OCI-LY1 (cell line): ENCODE measurements around the gene PRSS22.

Source experiments
- H2AFZ ChIP-seq: fragments of 200-600 bp; sonication (generic), shearing (Covaris generic); 2 replicates; pipeline ENCODE4 v1.6.0; 2014; ENCODE audit warnings: antibody characterized with exemption, mild to moderate bottlenecking, low read length
- H3F3A ChIP-seq: fragments of 200-600 bp; sonication (generic), shearing (Covaris generic); 2 replicates; pipeline ENCODE4 v1.6.0; 2014; ENCODE audit warnings: mild to moderate bottlenecking, antibody characterized with exemption, low read length, moderate library complexity; ENCODE audit not compliant: insufficient read depth
- H3K27ac ChIP-seq: fragments of 200-600 bp; sonication (generic); 2 replicates; pipeline ENCODE4 v1.5.1; 2014; ENCODE audit warnings: low read length, mixed run types, mild to moderate bottlenecking, low read depth; ENCODE audit not compliant: poor library complexity, severe bottlenecking
- H3K27me3 ChIP-seq: fragments of 200-600 bp; sonication (generic); 2 replicates; pipeline ENCODE4 v1.6.0; 2014; ENCODE audit warnings: antibody characterized with exemption, mild to moderate bottlenecking, low read length, moderate library complexity; ENCODE audit not compliant: insufficient read depth
- H3K36me3 ChIP-seq: fragments of 200-600 bp; sonication (generic); 2 replicates; pipeline ENCODE4 v1.6.1; 2014; ENCODE audit warnings: mild to moderate bottlenecking, antibody characterized with exemption, low read length, moderate library complexity, mixed read lengths; ENCODE audit not compliant: insufficient read depth
- H3K4me1 ChIP-seq: fragments of 200-600 bp; sonication (generic); 2 replicates; pipeline ENCODE4 v1.5.1; 2014; ENCODE audit warnings: mild to moderate bottlenecking, low read length, moderate library complexity; ENCODE audit not compliant: insufficient read depth, severe bottlenecking
- H3K4me2 ChIP-seq: fragments of 200-600 bp; sonication (generic), shearing (Covaris generic); 2 replicates; pipeline ENCODE4 v1.6.1; 2014; ENCODE audit warnings: low read length
- H3K4me3 ChIP-seq: fragments of 200-600 bp; sonication (generic); 2 replicates; pipeline ENCODE4 v1.5.1; 2014; ENCODE audit warnings: low read length, low read depth, mild to moderate bottlenecking, mixed read lengths; ENCODE audit not compliant: poor library complexity, severe bottlenecking
- H3K79me2 ChIP-seq: fragments of 200-600 bp; shearing (Covaris generic); 2 replicates; pipeline ENCODE4 v1.6.1; 2016; ENCODE audit warnings: mixed run types, low read length, mixed read lengths; ENCODE audit not compliant: insufficient read depth
- H3K9ac ChIP-seq: fragments of 200-600 bp; sonication (generic), shearing (Covaris generic); 2 replicates; pipeline ENCODE4 v1.6.1; 2014; ENCODE audit warnings: mild to moderate bottlenecking, low read length, mixed read lengths
- H3K9me2 ChIP-seq: fragments of 200-600 bp; sonication (generic), shearing (Covaris generic); 2 replicates; pipeline ENCODE4 v1.6.1; 2014; ENCODE audit warnings: low read depth, mild to moderate bottlenecking, low read length, mixed read lengths
- H3K9me3 ChIP-seq: fragments of 200-600 bp; shearing (Covaris generic); 2 replicates; pipeline ENCODE4 v1.6.1; 2014; ENCODE audit warnings: low read length, mixed read lengths
- H4K20me1 ChIP-seq: fragments of 200-600 bp; sonication (generic), shearing (Covaris generic); 2 replicates; pipeline ENCODE4 v1.6.0; 2016; ENCODE audit warnings: mild to moderate bottlenecking, low read length; ENCODE audit not compliant: insufficient read depth
- EZH2 ChIP-seq: fragments of 200-600 bp; sonication (generic), shearing (Covaris generic); IDR thresholded peaks from 2 replicates; pipeline ENCODE4 v1.8.0; 2017; ENCODE audit warnings: borderline replicate concordance, mixed run types, mild to moderate bottlenecking, antibody characterized with exemption, low read length, moderate library complexity, mixed read lengths
- TF ChIP-seq, protein P1 (sequence below): fragments of 200-600 bp; sonication (generic), shearing (Covaris generic); IDR thresholded peaks from 2 replicates; pipeline ENCODE4 v1.5.1; 2017; ENCODE audit warnings: mild to moderate bottlenecking, antibody characterized with exemption, low read length, moderate library complexity, mixed read lengths

PRSS22 gene

GRCh38 chr16:2825906-2826305, 32.1 kb downstream of the PRSS22 start:
- H3K9ac ChIP-seq: no peak overlapping the region
- TF ChIP-seq, protein P1, sequence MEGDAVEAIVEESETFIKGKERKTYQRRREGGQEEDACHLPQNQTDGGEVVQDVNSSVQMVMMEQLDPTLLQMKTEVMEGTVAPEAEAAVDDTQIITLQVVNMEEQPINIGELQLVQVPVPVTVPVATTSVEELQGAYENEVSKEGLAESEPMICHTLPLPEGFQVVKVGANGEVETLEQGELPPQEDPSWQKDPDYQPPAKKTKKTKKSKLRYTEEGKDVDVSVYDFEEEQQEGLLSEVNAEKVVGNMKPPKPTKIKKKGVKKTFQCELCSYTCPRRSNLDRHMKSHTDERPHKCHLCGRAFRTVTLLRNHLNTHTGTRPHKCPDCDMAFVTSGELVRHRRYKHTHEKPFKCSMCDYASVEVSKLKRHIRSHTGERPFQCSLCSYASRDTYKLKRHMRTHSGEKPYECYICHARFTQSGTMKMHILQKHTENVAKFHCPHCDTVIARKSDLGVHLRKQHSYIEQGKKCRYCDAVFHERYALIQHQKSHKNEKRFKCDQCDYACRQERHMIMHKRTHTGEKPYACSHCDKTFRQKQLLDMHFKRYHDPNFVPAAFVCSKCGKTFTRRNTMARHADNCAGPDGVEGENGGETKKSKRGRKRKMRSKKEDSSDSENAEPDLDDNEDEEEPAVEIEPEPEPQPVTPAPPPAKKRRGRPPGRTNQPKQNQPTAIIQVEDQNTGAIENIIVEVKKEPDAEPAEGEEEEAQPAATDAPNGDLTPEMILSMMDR: no peak
- TF ChIP-seq EZH2: no peak
- no peaks in the 10 kb centered on the region for H3K9me2 ChIP-seq
- H2AFZ ChIP-seq: no peak overlapping the region
- H3K4me3 ChIP-seq: no peak overlapping the region
- H3K27ac ChIP-seq: no peak overlapping the region
- H3K27me3 ChIP-seq: peaks cover 13% of the 10 kb centered on the region; the same call in 1 of the 2 replicates
- H3K79me2 ChIP-seq: no peaks in the 10 kb centered on the region
- H3F3A ChIP-seq: no peaks in the 10 kb centered on the region
- H3K36me3 ChIP-seq: no peaks in the 10 kb centered on the region
- H3K4me2 ChIP-seq: no peak overlapping the region
- no peaks in the 10 kb centered on the region for H3K9me3 ChIP-seq
- no peaks in the 10 kb centered on the region for H3K4me1 ChIP-seq
- H4K20me1 ChIP-seq: no peaks in the 10 kb centered on the region

- Histone ChIP-seq H3K9ac (no peak overlapping the region), H2AFZ (no peak overlapping the region), H3K4me1 (no peaks in the 10 kb centered on the region), H3K79me2 (no peaks in the 10 kb centered on the region), H3F3A (no peaks in the 10 kb centered on the region), H3K9me2 (no peaks in the 10 kb centered on the region), H3K27ac (no peak overlapping the region), H3K27me3 (peaks cover 10% of the 10 kb centered on the region; the same call in 1 of the 2 replicates), H3K36me3 (no peaks in the 10 kb centered on the region), H3K4me2 (no peak overlapping the region), H3K4me3 (no peak overlapping the region), H3K9me3 (no peaks in the 10 kb centered on the region), H4K20me1 (no peaks in the 10 kb centered on the region)
- TF ChIP-seq EZH2: no peak
- TF ChIP-seq, protein P1: no peak
Observed at GRCh38 chr16:2825049-2825742, 32.8 kb downstream of the PRSS22 start.

GRCh38 chr16:2824626-2825025, 33.3 kb downstream of the PRSS22 start:
- H3K9ac ChIP-seq: no peak overlapping the region
- TF ChIP-seq, protein P1: no peak
- no peak for TF ChIP-seq EZH2

More at GRCh38 chr16:2824626-2825025, 33.3 kb downstream of the PRSS22 start:
- no peaks in the 10 kb centered on the region for H4K20me1 ChIP-seq
- no peaks in the 10 kb centered on the region for H3K9me3 ChIP-seq
- no peaks in the 10 kb centered on the region for H3K4me1 ChIP-seq
- H3K4me2 ChIP-seq: no peak overlapping the region
- H3K27ac ChIP-seq: no peak overlapping the region
- H2AFZ ChIP-seq: no peak overlapping the region
- no peaks in the 10 kb centered on the region for H3K36me3 ChIP-seq
- H3K79me2 ChIP-seq: no peaks in the 10 kb centered on the region
- no peaks in the 10 kb centered on the region for H3F3A ChIP-seq
- H3K4me3 ChIP-seq: no peak overlapping the region
- H3K27me3 ChIP-seq: peaks cover 9% of the 10 kb centered on the region; the same call in 1 of the 2 replicates
- no peaks in the 10 kb centered on the region for H3K9me2 ChIP-seq
